ENCODE data around the gene SSH2. TPM values are rescaled to one million over a fixed set of nuclear protein-coding genes. Genes with fewer than 3 reads are reported as not detected.

Gene SSH2
- polyA plus RNA-seq, 1 donor from 2014 or later, result 16.6 TPM

DNA sequence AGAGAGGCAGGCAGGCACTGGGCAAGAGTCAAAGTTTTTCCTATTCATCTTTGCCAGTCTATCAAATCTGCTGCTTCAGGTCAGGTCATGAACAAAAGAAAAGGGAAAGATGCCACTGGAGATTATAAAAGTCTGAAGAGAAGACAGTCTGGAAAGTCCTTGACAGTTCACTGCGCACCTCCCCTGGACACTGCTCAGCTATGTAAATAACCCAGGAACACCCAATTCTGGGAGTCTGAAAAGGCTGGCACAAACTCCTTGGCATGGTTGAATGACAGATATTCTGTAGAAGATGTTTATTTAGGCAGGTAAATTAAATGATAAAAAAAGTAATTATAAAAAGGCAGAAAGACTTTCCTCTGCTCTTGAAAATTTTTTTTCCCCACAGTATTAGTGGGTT is 302.1 kb downstream of the SSH2 start:
- no peak overlapping the region for H3K4me2 ChIP-seq (ENCODE audit: low read length)
- H3K27me3 ChIP-seq (ENCODE audit: insufficient read depth, low read depth, low read length), result peaks cover 6% of the 10 kb centered on the region
- TF ChIP-seq TAF1 (IDR thresholded peaks at IDR 0.05; ENCODE audit: low read depth) (no peak), SMC3 (conservative IDR thresholded peaks at IDR 0.05; ENCODE audit: poor library complexity) (no peak), POLR2AphosphoS5 (IDR thresholded peaks at IDR 0.05) (no peak), EZH2 (IDR thresholded peaks at IDR 0.05; ENCODE audit: borderline replicate concordance, insufficient read depth, low read length, poor library complexity, severe bottlenecking) (no peak), EP300 (conservative IDR thresholded peaks at IDR 0.05; ENCODE audit: poor library complexity, severe bottlenecking) (no peak), RAD21 (conservative IDR thresholded peaks at IDR 0.05) (no peak), MXI1 (conservative IDR thresholded peaks at IDR 0.05; ENCODE audit: poor library complexity, severe bottlenecking) (no peak)
- no peak overlapping the region for H2AFZ ChIP-seq (ENCODE audit: low read depth, low read length)
- H3F3A ChIP-seq (ENCODE audit: insufficient read depth, low read length, poor library complexity, severe bottlenecking), result no peaks in the 10 kb centered on the region
- no peaks in the 10 kb centered on the region for H3K9me3 ChIP-seq (ENCODE audit: low read length)
- peaks cover 8% of the 10 kb centered on the region for H3K36me3 ChIP-seq (ENCODE audit: insufficient read depth, low read length)
- H4K20me1 ChIP-seq (ENCODE audit: insufficient read depth), result no peaks in the 10 kb centered on the region
- no peak overlapping the region for H3K27ac ChIP-seq (ENCODE audit: low read length)
- H3K79me2 ChIP-seq (replicated peaks; ENCODE audit: insufficient read depth, low read length), result no peaks in the 10 kb centered on the region
- H3K4me3 ChIP-seq (ENCODE audit: low read length), result no peak overlapping the region
- H3K9ac ChIP-seq (ENCODE audit: low read length), result no peak overlapping the region
- H3K9me2 ChIP-seq (ENCODE audit: insufficient read depth, low read length), result no peaks in the 10 kb centered on the region

DNA sequence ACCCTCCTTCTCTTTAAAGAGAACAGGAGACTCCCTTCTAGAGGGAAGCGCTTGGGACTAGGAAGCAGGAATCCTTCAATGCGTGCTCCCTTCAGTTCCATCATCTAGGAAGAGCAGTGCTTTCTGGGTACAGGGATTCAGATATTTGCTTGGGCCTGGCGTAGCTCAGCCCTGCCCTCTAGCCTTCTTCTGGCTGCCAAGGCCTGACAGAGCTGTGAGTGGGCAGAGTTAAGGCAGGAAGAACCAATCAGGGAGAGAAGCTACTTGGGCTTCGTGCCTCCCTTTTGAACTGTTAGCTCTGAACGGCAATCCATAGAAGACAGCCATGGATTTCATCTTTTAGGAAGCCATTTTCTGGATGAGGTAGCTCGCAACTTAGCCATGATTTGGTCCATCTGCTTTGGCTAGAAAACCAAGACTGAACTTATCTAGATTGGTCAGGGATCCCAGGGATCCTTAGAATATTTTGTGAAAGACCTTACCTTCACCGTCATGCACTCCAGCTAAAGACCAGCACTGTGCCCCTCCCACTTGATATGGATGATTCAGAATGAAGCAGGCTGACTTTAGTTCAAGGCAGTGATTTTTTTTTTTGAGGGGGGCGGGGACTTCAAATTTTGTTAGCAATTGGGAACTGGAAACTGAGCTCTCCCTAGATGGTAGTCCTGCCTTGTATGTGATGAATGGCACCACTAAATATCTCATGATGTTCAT is 304.8 kb downstream of the SSH2 start:
- Histone ChIP-seq H3K9ac (ENCODE audit: low read length) (no peak overlapping the region), H3K4me3 (ENCODE audit: low read length) (no peak overlapping the region), H2AFZ (ENCODE audit: low read depth, low read length) (no peak overlapping the region), H3K9me3 (ENCODE audit: low read length) (no peaks in the 10 kb centered on the region), H3K4me2 (ENCODE audit: low read length) (no peak overlapping the region), H4K20me1 (ENCODE audit: insufficient read depth) (no peaks in the 10 kb centered on the region), H3K36me3 (ENCODE audit: insufficient read depth, low read length) (no peaks in the 10 kb centered on the region), H3K79me2 (replicated peaks; ENCODE audit: insufficient read depth, low read length) (no peaks in the 10 kb centered on the region), H3K9me2 (ENCODE audit: insufficient read depth, low read length) (no peaks in the 10 kb centered on the region), H3F3A (ENCODE audit: insufficient read depth, low read length, poor library complexity, severe bottlenecking) (no peaks in the 10 kb centered on the region), H3K27ac (ENCODE audit: low read length) (no peak overlapping the region), H3K27me3 (ENCODE audit: insufficient read depth, low read depth, low read length) (peaks cover 19% of the 10 kb centered on the region)
- TF ChIP-seq TAF1 (IDR thresholded peaks at IDR 0.05; ENCODE audit: low read depth) (no peak), POLR2AphosphoS5 (IDR thresholded peaks at IDR 0.05) (no peak), MXI1 (conservative IDR thresholded peaks at IDR 0.05; ENCODE audit: poor library complexity, severe bottlenecking) (no peak), EP300 (conservative IDR thresholded peaks at IDR 0.05; ENCODE audit: poor library complexity, severe bottlenecking) (no peak), RAD21 (conservative IDR thresholded peaks at IDR 0.05) (no peak), EZH2 (IDR thresholded peaks at IDR 0.05; ENCODE audit: borderline replicate concordance, insufficient read depth, low read length, poor library complexity, severe bottlenecking) (no peak)
- TF ChIP-seq, protein P1, sequence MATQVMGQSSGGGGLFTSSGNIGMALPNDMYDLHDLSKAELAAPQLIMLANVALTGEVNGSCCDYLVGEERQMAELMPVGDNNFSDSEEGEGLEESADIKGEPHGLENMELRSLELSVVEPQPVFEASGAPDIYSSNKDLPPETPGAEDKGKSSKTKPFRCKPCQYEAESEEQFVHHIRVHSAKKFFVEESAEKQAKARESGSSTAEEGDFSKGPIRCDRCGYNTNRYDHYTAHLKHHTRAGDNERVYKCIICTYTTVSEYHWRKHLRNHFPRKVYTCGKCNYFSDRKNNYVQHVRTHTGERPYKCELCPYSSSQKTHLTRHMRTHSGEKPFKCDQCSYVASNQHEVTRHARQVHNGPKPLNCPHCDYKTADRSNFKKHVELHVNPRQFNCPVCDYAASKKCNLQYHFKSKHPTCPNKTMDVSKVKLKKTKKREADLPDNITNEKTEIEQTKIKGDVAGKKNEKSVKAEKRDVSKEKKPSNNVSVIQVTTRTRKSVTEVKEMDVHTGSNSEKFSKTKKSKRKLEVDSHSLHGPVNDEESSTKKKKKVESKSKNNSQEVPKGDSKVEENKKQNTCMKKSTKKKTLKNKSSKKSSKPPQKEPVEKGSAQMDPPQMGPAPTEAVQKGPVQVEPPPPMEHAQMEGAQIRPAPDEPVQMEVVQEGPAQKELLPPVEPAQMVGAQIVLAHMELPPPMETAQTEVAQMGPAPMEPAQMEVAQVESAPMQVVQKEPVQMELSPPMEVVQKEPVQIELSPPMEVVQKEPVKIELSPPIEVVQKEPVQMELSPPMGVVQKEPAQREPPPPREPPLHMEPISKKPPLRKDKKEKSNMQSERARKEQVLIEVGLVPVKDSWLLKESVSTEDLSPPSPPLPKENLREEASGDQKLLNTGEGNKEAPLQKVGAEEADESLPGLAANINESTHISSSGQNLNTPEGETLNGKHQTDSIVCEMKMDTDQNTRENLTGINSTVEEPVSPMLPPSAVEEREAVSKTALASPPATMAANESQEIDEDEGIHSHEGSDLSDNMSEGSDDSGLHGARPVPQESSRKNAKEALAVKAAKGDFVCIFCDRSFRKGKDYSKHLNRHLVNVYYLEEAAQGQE (IDR thresholded peaks at IDR 0.05; ENCODE audit: borderline replicate concordance), result no peak
- TF ChIP-seq, protein P2, sequence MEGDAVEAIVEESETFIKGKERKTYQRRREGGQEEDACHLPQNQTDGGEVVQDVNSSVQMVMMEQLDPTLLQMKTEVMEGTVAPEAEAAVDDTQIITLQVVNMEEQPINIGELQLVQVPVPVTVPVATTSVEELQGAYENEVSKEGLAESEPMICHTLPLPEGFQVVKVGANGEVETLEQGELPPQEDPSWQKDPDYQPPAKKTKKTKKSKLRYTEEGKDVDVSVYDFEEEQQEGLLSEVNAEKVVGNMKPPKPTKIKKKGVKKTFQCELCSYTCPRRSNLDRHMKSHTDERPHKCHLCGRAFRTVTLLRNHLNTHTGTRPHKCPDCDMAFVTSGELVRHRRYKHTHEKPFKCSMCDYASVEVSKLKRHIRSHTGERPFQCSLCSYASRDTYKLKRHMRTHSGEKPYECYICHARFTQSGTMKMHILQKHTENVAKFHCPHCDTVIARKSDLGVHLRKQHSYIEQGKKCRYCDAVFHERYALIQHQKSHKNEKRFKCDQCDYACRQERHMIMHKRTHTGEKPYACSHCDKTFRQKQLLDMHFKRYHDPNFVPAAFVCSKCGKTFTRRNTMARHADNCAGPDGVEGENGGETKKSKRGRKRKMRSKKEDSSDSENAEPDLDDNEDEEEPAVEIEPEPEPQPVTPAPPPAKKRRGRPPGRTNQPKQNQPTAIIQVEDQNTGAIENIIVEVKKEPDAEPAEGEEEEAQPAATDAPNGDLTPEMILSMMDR (IDR thresholded peaks at IDR 0.05; ENCODE audit: poor library complexity, severe bottlenecking), result no peak

All from neural cell (in vitro differentiated cells).